Sigmoid colon (tissue), 4 donors: ENCODE measurements around the gene CLDN16.

Experiments
- CTCF ChIP-seq, 4 experiments: fragments of 450-650 bp in 3 of 4; fragments of 200-600 bp in 1 of 4; IDR thresholded peaks; one replicate each; pipeline ENCODE4 v1.5.1; 2016 to 2019; ENCODE audit warnings: antibody characterized with exemption in 4 of 4, mild to moderate bottlenecking in 3 of 4, moderate library complexity in 2 of 4
- POLR2AphosphoS5 ChIP-seq, 4 donors: sonication (generic); formaldehyde crosslinking; IDR thresholded peaks; one replicate each; pipeline ENCODE4 v1.6.1; 2017; ENCODE audit warnings: antibody characterized with exemption in 4 of 4

- TF ChIP-seq CTCF (IDR thresholded peaks at IDR 0.05) (no peak), POLR2AphosphoS5 (IDR thresholded peaks at IDR 0.05) (no peak)
Measured at GRCh38 chr3:190361791-190362190, 26.2 kb upstream of the CLDN16 start.
